ENCODE measurements around the gene PRR5L.

PRR5L gene

GRCh38 chr11:36282926-36283325 lies 13.2 kb upstream of the PRR5L start:
- Histone ChIP-seq H3K9ac (ENCODE audit: low read depth, low read length) (no peak overlapping the region), H3K4me3 (ENCODE audit: low read depth, low read length) (no peak overlapping the region), H3K36me3 (ENCODE audit: control insufficient read depth, insufficient read depth, low read length) (no peaks in the 10 kb centered on the region), H3K27me3 (ENCODE audit: control insufficient read depth, insufficient read depth, low read length) (no peaks in the 10 kb centered on the region), H3K4me1 (ENCODE audit: control insufficient read depth, insufficient read depth, low read length) (no peaks in the 10 kb centered on the region), H3K9me3 (ENCODE audit: control insufficient read depth, insufficient read depth, low read length) (no peaks in the 10 kb centered on the region)

DNA sequence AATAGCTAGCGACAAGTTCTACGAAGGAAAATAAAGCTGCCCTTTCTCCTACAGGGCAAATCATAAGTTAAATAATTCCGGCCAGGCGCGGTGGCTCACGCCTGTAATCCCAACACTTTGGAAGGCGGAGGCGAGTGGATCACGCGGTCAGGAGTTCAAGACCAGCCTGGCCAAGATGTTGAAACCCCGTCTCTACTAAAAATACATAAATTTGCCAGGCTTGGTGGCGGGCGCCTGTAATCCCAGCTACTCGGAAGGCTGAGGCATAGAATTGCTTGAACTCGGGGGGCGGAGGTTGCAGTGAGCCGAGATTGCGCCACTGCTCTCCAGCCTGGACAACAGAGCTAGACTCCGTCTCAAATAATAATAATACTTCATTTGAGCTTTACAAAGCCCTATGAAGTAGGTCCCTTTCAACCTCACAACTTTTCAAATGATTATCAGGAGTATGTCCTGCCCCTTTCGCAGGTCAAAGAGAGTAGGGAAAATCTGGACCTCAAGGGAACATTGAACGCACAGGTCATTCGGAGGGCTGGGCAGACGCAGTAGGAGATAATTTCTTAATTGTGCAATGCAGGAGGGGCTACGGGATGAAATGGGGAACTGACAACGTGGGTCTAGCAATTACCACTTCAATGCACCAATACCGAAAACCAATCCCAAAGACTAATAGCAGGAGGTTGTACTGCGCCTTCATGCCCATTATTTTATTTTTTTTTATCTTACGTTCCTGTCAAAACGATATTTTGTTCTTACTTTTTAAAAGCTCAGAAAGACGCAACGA lies 7.5 kb upstream of the PRR5L start:
- no peaks in the 10 kb centered on the region for H3K36me3 ChIP-seq (ENCODE audit: control insufficient read depth, insufficient read depth, low read length)
- peak overlapping the region; percentile 97 for H3K4me3 ChIP-seq (ENCODE audit: low read depth, low read length)
- no peaks in the 10 kb centered on the region for H3K9me3 ChIP-seq (ENCODE audit: control insufficient read depth, insufficient read depth, low read length)

DNA sequence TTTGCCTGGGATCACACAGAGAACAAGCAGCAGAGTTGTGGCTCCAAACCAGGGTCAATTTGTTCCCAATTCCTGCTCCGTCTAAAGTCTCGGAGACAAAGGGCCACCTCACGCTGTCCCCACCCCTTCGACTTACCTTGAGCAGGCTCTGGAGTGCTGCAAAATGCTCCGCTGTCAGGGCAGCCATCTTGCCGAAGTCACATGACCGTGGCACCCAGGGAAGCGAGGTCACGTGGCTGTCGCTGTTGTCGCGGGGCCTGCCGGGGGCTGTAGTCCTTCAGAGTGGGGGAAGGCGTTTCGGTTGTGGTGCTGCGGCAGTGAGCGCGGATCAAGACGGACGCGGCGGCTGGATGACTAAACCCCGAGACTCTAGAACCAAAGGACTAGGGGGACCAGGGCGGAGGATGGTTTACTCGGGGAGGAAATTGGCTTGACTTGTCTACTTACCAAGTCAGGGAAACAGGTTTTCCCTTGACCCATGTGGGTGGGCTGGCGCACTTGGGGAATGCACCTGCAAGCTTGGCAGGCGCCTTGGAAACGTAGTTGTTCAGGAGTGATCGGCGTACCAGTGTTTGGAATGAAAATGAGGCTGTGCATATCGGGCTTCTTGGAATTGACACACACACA lies 6.7 kb upstream of the PRR5L start, which contains the start of gene COMMD9:
Gene COMMD9, minus strand, starts transcription at position 199 of the 627 bp plus-strand sequence. Its CDS starts 12 bp downstream, at position 187.
- Histone ChIP-seq H3K9ac (ENCODE audit: low read depth, low read length) (peak within 1 kb of the TSS; percentile 66), H3K27me3 (ENCODE audit: control insufficient read depth, insufficient read depth, low read length) (peaks cover 14% of the 10 kb centered on the region), H3K4me1 (ENCODE audit: control insufficient read depth, insufficient read depth, low read length) (no peaks in the 10 kb centered on the region), H3K4me3 (ENCODE audit: low read depth, low read length) (peak within 1 kb of the TSS; percentile 97), H3K9me3 (ENCODE audit: control insufficient read depth, insufficient read depth, low read length) (no peaks in the 10 kb centered on the region), H3K36me3 (ENCODE audit: control insufficient read depth, insufficient read depth, low read length) (no peaks in the 10 kb centered on the region)

More for the DNA sequence above, 7.5 kb upstream of the PRR5L start:
- no peaks in the 10 kb centered on the region for H3K4me1 ChIP-seq (ENCODE audit: control insufficient read depth, insufficient read depth, low read length)
- H3K27me3 ChIP-seq (ENCODE audit: control insufficient read depth, insufficient read depth, low read length): peaks cover 14% of the 10 kb centered on the region
- H3K9ac ChIP-seq (ENCODE audit: low read depth, low read length): peak overlapping the region; percentile 66

DNA sequence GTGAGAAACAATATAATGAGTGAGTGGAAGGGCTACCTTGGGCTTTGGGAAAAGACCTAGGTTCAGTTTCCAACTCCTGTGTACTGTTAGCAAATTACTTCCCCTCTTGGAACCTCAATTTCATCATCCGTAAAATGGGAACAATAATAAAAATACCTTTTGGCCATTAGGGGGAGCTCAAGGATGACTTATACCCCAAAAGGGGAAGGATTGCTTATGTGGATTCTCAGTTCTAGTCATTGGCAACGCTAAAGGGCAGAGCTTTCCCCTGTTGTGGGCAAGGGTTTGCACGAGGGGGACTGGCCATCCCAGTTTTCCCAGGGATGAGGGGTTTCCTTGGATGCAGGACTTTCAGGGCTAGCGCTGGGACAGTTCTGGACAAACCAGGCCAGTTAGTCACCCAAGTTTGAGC lies 3.8 kb upstream of the PRR5L start:
- Histone ChIP-seq H3K4me1 (ENCODE audit: control insufficient read depth, insufficient read depth, low read length) (no peaks in the 10 kb centered on the region), H3K4me3 (ENCODE audit: low read depth, low read length) (no peak overlapping the region), H3K27me3 (ENCODE audit: control insufficient read depth, insufficient read depth, low read length) (peaks cover 14% of the 10 kb centered on the region), H3K9ac (ENCODE audit: low read depth, low read length) (no peak overlapping the region), H3K36me3 (ENCODE audit: control insufficient read depth, insufficient read depth, low read length) (no peaks in the 10 kb centered on the region), H3K9me3 (ENCODE audit: control insufficient read depth, insufficient read depth, low read length) (no peaks in the 10 kb centered on the region)

DNA sequence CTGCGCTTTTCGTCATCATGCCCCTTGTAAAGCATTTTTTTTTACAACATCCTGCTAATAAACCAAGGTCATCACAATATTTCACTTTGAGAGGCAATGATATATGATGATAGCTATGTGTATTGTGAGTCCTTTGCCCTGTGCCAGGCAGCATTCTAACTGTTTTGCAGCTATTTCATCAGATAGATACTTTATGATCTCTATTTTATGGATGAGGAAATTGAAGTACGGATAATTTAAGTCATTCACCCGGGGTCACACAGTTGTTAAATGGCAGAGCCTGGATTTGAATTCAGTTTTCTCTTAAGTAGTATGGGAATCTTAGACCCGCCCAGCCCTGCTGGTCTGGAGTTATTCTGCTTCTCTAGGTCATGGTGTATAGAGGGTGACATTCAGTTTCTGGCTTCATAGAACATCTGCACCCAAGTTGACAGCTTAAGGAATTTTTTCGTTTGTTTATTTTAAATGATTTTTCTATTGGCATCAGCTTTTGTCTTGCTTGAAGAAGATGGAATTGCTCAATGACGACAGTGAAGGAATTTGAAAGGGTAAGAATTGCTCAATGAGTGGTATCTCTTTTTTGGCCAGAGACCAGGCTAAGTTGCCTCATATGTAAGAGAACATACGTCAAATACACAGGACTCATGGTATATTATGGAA lies 926 bp downstream of the PRR5L start:
- Histone ChIP-seq H3K27me3 (ENCODE audit: control insufficient read depth, insufficient read depth, low read length) (no peaks in the 10 kb centered on the region), H3K4me3 (ENCODE audit: low read depth, low read length) (no peak overlapping the region), H3K9me3 (ENCODE audit: control insufficient read depth, insufficient read depth, low read length) (no peaks in the 10 kb centered on the region), H3K36me3 (ENCODE audit: control insufficient read depth, insufficient read depth, low read length) (no peaks in the 10 kb centered on the region), H3K9ac (ENCODE audit: low read depth, low read length) (no peak overlapping the region), H3K4me1 (ENCODE audit: control insufficient read depth, insufficient read depth, low read length) (no peaks in the 10 kb centered on the region)

DNA sequence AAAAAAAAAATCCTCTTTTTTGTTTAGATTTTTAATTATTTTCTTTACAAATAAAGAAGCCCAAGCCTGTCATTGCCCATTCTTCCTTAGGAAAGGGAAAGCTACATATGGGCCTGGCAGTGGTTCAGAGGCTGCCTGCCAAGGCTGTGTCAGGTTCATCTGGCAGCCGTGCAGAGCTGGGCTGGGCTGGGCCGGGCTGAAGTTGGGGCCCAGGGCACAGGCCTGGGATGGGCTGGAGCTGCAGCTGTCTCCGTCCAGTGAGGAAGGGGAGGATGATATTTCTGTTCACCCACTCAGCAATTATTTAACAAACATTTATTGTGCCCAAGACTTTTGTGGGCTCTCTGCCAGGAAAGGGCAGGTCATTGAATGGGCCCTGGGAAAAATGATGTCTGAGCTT lies 4.6 kb downstream of the PRR5L start:
- Histone ChIP-seq H3K27me3 (ENCODE audit: control insufficient read depth, insufficient read depth, low read length) (no peaks in the 10 kb centered on the region), H3K4me1 (ENCODE audit: control insufficient read depth, insufficient read depth, low read length) (no peaks in the 10 kb centered on the region), H3K4me3 (ENCODE audit: low read depth, low read length) (no peak overlapping the region), H3K9ac (ENCODE audit: low read depth, low read length) (no peak overlapping the region), H3K9me3 (ENCODE audit: control insufficient read depth, insufficient read depth, low read length) (no peaks in the 10 kb centered on the region), H3K36me3 (ENCODE audit: control insufficient read depth, insufficient read depth, low read length) (no peaks in the 10 kb centered on the region)

- Histone ChIP-seq H3K36me3 (ENCODE audit: control insufficient read depth, insufficient read depth, low read length) (no peaks in the 10 kb centered on the region), H3K4me3 (ENCODE audit: low read depth, low read length) (no peak overlapping the region), H3K9ac (ENCODE audit: low read depth, low read length) (no peak overlapping the region), H3K27me3 (ENCODE audit: control insufficient read depth, insufficient read depth, low read length) (no peaks in the 10 kb centered on the region), H3K4me1 (ENCODE audit: control insufficient read depth, insufficient read depth, low read length) (no peaks in the 10 kb centered on the region), H3K9me3 (ENCODE audit: control insufficient read depth, insufficient read depth, low read length) (no peaks in the 10 kb centered on the region)
Measured at GRCh38 chr11:36304351-36304750, 8.3 kb downstream of the PRR5L start.

GRCh38 chr11:36305047-36305446 lies 9.0 kb downstream of the PRR5L start:
- Histone ChIP-seq H3K9ac (ENCODE audit: low read depth, low read length) (no peak overlapping the region), H3K4me3 (ENCODE audit: low read depth, low read length) (no peak overlapping the region), H3K36me3 (ENCODE audit: control insufficient read depth, insufficient read depth, low read length) (no peaks in the 10 kb centered on the region), H3K4me1 (ENCODE audit: control insufficient read depth, insufficient read depth, low read length) (no peaks in the 10 kb centered on the region), H3K9me3 (ENCODE audit: control insufficient read depth, insufficient read depth, low read length) (no peaks in the 10 kb centered on the region), H3K27me3 (ENCODE audit: control insufficient read depth, insufficient read depth, low read length) (no peaks in the 10 kb centered on the region)

DNA sequence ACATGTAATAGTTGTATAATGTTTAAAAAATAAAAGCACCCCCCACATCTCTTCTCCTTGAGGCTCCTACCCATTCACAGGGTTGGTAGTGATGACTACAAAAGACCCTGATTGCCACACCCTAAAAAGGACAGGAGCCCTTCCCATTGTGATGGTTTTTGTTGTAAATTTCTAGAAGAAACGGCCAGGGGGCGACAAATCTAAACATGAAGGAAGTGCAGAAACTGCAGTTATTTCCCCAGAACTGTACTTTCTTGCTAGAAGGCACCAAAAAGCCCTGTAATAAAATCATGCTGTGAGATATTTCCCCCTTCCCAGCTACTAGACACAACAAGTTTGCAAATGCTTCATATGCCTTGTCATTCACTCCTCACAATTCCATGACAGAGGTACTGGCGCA lies 10.8 kb downstream of the PRR5L start:
- Histone ChIP-seq H3K9me3 (ENCODE audit: control insufficient read depth, insufficient read depth, low read length) (no peaks in the 10 kb centered on the region), H3K4me3 (ENCODE audit: low read depth, low read length) (no peak overlapping the region), H3K27me3 (ENCODE audit: control insufficient read depth, insufficient read depth, low read length) (no peaks in the 10 kb centered on the region), H3K36me3 (ENCODE audit: control insufficient read depth, insufficient read depth, low read length) (no peaks in the 10 kb centered on the region), H3K9ac (ENCODE audit: low read depth, low read length) (no peak overlapping the region), H3K4me1 (ENCODE audit: control insufficient read depth, insufficient read depth, low read length) (no peaks in the 10 kb centered on the region)

DNA sequence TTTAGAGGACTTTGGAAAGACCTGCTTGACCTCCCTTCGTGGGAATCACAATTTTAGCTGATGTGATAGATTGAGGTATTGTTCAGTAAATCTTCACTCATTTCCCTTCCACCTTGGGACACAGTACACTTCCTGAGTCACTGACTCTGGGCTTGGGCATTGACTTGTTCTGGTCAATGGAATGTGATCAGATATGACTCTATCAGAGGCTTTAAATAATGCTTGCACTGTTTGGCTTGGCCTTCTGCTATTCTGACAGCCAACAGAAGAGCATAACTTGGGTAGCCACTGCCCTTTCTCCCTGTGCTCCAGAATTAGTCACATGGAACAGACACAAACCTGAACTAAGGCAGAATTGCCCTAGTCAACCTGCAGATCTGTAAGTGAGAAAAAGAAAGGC lies 12.5 kb downstream of the PRR5L start:
- H3K27me3 ChIP-seq (ENCODE audit: control insufficient read depth, insufficient read depth, low read length): no peaks in the 10 kb centered on the region
- H3K9me3 ChIP-seq (ENCODE audit: control insufficient read depth, insufficient read depth, low read length): no peaks in the 10 kb centered on the region
- H3K4me3 ChIP-seq (ENCODE audit: low read depth, low read length): no peak overlapping the region
- no peak overlapping the region for H3K9ac ChIP-seq (ENCODE audit: low read depth, low read length)
- H3K36me3 ChIP-seq (ENCODE audit: control insufficient read depth, insufficient read depth, low read length): no peaks in the 10 kb centered on the region
- no peaks in the 10 kb centered on the region for H3K4me1 ChIP-seq (ENCODE audit: control insufficient read depth, insufficient read depth, low read length)

DNA sequence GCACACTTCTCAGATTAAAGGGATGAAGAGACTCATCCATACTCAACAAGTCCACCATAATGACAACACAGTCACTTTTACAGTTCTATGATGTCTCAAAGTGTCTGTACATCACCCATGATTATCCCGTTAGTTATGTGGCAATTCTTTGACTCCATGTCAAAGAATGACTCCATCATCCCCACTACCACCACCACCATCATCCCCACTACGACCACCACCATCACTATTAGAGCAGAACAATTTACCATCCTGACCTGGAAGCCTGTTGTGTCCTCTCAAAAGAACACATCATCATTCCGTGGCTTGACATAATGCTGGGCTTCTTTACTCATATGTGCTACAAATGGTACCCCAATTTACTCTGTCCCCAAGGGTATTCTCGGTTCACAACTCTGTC lies 13.7 kb downstream of the PRR5L start:
- H3K27me3 ChIP-seq (ENCODE audit: control insufficient read depth, insufficient read depth, low read length): no peaks in the 10 kb centered on the region
- no peak overlapping the region for H3K4me3 ChIP-seq (ENCODE audit: low read depth, low read length)
- H3K9me3 ChIP-seq (ENCODE audit: control insufficient read depth, insufficient read depth, low read length): no peaks in the 10 kb centered on the region
- no peaks in the 10 kb centered on the region for H3K36me3 ChIP-seq (ENCODE audit: control insufficient read depth, insufficient read depth, low read length)
- no peak overlapping the region for H3K9ac ChIP-seq (ENCODE audit: low read depth, low read length)
- H3K4me1 ChIP-seq (ENCODE audit: control insufficient read depth, insufficient read depth, low read length): no peaks in the 10 kb centered on the region

All from iPS-15b (cell line).